GM19463 (cell line): Measurements from ENCODE around the gene TTC23L.
"Not testable (repeated sequence)": the region's sequence is repeated elsewhere in the genome, so short reads cannot be mapped to it uniquely, and the experiment has no call there.

Experiments
- ATAC-seq: cut with Tn5 transposase; IDR thresholded peaks from one replicate; pipeline ENCODE4 v1.9.1; 2021; ENCODE audit warnings: mild to moderate bottlenecking, moderate library complexity; ENCODE audit not compliant: unreplicated experiment

TTC23L gene

DNA sequence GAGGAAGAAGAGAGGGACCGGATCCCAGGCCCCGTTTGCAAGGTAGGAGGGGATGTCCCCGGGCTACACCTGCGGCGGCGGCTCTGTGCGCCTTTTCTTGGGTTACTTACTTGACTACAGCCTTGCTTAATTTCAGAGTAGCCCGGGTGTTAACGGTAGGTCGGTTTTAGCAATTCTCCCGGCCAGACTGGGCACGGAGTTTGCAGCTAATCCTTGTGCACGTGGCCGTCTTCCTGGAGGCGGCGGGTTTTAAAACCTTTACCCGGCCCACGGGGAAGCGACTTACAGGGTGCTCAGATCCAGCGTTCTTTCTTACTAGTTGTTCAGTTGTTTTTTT, 76.9 kb downstream of the TTC23L start:
- ATAC-seq: peak; percentile 5

DNA sequence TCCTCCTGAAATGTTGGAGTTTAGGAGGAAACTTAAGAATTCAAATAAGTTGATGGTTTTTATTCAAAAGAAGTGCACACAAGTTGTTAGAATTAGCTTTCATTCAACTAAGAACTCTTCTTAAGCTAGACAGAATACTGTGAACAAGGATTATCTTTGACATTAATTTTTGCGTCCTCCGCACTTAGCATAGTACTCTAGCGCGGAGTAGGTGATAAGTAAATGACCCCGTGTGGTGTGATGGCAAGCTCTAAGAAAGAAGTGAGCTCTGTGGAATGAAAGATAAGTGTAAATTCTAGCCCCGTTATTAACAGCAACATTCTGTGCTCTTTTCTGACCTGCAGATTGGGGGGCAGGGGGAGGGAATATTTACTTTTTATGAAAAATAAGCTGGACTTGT, 77.6 kb downstream of the TTC23L start:
- ATAC-seq: no peak

DNA sequence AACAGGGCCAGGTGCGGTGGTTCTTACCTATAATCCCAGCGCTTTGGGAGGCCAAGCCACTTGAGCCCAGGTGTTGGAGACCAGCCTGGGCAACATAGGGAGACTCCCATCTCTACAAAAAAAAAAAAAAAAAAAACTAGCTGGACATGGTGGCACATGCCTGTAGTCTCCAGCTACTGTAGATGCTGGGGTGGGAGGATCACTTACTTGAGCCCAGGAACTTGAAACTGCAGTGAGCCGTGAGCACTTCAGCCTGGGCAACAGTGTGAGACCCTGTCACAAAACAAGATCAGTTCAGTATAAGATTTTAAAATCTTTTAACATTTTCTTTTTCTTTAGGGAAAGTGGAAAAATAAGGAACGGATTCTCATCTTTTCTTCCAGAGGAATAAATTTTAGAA, 79.1 kb downstream of the TTC23L start:
- no peak for ATAC-seq

DNA sequence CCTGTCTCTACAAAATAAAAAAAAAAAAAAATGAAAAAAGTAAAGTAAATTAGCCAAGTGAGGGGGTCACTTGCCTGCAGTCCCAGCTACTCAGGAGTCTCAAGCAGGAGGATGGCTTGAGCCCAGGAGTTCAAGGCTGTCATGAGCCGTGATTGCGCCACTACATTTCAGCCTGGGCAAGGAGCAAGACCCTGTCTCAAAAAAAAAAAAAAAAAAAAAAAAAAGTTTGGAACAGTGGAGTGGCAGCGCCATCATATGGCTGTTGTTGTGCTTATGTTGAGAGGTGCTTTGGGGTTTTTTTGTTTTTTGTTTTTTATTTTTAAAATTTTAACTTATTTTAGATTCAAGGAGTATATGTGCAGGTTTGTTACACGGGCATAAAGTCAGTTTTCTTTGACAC, 80.1 kb downstream of the TTC23L start:
- no peak for ATAC-seq

DNA sequence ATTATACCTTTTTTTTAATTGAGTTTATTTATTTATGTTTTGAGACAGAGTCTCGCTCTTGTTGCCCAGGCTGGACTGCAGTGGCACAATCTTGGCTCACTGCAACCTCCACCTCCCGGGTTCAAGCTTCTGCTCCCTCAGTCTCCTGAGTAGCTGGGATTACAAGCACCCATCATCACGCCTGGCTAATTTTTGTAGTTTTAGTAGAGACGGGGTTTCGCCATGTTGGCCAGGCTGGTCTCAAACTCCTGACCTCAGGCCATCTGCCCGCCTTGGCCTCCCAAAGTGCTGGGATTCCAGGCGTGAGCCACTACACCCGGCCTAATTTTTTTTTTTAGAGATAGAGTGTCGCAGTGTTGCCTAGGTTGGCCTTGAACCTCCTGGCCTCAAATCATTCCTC, 84.3 kb downstream of the TTC23L start:
- ATAC-seq: not testable (repeated sequence)

DNA sequence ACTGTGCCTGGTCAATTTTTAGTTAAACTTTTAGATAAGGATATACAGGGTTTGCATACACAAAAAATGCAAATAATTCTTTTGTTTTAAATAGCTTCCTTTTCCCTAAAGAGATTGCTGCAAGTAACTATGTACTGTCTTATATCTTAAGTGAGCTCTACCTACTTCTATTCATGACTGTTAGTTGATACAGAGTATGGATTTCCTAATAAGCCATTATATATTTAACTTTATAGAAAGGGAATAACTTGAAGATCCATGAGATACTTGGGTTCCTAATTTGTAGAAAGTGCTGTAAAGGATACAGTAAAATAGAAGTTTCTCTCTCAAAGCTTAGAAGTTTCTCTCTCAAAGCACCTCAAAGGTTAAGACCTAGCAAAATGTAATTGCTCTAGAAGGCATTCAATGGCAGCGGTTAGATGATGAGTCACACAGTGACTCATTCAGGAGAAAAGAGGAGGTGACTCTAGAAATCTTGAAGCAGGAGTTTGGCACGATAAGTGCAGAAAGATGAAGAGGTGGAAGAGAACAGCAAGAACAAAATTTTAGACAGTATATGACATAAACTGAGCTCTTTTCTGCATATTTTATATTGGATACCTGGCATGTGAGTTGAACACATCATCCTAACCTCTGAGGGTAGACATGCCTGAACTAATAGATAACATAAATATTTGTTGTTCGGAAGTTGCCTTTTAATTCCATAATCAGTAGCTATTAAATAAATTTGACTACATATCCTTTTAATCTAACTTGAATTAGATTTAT, 84.9 kb downstream of the TTC23L start:
- ATAC-seq: peak; percentile 79

DNA sequence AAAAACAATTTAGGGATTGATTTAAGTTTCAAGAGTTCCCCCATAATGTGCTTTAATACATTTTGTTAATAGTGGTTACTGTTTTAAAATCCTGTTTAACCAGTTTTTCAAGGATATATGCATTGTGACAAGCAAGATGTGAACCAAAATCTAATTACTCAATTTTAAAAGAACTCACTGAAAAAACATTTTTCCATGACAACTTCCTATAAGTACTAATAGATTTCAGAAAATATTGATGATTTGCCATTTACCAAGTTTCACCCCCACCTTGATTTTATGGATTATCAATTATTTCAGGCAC, 85.5 kb downstream of the TTC23L start:
- ATAC-seq: no peak

DNA sequence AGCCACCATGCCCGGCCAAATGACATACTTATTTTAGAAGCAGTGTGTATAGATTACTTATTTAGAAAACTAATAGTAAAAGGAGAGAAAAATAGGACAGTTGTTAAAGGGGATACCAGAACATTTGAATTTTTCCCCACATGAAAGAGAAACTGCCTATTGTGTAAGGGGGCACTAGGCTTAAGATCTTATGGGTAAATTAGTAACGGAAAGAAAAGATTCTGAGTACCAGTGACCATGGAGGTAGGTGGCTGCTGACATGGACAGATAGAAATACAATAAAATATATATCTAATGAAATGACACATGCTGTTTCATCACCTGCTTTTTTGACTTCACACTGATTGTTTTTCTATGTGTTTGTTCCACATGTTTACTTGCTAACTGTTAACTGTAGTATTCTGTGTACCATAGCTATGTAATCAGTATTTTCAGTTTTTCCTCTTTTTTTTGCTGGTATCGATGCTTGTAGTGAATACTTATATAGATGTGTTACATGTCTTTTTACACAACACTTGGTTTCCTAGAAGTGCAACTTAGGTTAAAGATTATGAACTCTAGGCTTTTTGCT, 87.4 kb downstream of the TTC23L start:
- no peak for ATAC-seq

DNA sequence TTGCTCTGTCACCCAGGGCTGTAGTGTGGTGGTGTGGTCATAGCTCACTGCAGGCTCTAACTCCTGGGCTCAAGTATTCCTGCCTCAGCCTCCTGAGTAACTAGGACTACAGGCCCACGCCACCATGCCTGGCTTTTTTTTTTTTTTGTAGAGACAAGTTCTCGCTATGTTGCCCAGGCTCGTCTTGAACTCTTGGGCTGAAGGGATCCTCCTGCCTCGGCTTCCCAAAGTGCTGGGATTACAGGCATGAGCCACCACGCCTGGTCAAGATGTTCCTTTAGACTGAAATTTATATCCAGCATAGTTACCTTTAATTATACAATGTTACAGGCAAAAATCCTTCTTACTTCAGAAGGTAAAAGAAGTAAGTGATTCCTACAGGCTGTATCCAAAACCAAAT, 88.8 kb downstream of the TTC23L start:
- ATAC-seq: no peak

DNA sequence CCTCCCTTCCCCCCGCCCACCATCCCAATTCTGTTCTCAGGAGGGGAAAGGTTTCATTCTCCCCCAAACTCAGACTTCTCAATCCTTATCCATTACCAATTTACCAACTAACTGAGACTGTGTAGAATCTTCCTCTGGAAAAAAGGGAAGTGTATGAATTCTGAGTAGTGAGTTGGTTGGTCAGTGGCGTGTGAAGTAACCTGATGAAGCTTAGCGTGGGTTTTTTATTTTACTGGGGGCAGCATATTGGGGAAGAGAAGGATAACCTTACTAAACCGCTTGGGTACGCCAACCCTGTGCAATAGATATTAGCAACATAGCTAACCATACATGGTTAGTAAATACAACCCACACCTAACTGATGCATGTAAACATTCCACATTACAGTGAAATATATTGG, 89.3 kb downstream of the TTC23L start:
- ATAC-seq: no peak

DNA sequence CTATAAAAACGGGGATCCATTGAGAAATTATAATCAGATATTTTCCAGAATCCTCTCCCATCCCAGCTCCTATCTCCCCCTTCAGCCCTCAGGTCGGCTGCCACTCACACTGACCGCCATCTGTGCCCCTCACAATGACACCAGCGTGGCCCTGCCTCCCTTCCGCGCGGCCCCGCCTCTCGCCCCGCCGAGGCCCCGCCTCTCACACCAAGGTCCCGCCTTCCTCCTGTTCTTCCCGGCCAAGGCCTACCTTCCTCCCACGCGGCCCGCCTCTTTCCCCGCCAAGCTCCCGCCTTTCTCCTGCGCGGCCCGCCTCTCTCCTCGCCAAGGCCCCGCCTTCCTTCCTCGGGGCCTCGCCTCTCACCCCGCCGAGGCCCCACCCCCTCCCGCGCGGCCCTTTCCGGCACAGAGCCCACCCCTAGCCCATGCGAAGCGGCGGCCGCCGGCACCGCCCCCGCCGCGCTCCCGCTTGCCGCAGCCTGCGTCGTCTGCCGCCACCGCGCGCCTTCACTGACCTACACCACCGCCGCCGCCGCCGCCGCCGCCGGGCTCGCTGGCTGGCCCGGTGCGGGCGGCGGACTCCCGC, 90.3 kb downstream of the TTC23L start, which contains the start of gene DNAJC21:
TSS of gene DNAJC21 (plus strand) at position 426 of the 586 bp plus-strand sequence. CDS start 261 bp downstream, outside the sequence.
- ATAC-seq: peak; percentile 76

DNA sequence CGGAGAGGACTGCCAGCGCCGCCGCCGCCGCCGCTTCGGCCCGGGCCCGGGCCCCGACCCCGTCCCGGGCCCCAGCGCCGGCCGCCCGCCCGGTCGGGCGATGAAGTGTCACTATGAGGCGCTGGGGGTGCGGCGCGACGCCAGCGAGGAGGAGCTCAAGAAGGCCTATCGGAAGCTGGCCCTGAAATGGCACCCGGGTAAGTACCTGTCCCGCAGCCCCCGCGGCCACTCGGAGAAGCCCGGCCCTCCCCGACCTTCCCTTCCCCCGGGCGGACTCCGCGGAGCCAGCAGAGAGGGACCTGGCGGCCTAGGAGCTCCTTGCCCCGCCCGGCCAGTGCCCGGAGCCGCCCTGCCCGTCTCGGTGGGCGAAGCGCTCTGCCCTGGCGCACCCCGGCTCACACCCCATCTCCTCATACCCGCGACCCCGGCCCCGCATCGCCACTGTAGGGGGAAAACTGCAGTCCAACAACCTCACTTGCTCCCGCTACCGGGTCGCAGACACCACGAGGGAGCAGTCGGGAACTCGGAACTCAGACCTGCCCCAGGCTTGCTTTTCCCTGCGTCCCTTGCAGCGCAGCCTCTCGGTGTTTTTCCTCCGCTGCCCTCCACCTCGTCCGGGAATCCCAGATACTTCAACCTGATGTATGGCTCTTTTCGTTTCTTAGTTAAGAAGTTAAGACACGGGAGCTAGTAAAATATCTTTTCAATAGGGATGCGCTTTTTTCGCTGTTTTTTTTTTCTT, 90.9 kb downstream of the TTC23L start:
- ATAC-seq: peak; percentile 65

DNA sequence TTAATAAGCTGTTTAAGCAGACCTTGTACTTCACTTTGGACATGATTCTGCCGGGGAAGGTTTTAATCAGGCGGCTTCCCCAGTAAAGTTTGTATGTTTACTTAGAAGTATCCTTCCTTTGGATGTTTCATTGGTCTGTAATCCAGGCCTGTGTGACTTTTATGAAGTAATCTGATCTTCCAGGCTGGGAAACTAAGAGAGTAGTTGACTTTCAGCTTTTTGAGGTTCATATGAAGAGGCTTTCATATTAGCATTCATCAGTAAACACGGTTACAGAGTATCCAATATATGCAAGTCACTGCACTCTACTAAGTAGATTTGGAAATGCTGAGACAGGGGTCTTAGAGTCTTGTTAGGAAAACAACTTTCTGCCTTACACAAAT, 91.5 kb downstream of the TTC23L start:
- ATAC-seq: no peak

DNA sequence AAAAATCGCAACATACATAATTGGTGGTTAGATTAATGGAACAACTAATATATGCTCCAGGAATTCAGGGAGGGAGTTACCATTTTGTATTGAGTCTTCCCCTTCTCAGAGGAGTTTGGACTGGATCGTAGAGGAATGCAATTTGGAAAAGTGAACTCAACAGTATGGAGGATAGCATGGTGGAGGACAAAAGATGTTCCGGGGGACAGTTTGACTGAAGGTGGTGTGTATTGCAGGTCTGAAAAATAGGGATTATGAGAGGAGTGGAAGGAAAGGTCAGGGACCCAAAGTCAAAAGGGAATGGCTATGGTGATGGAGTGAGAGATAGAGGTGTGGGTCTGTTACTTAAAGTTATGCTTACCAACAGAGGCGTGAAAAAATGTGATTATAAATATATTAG, 91.9 kb downstream of the TTC23L start:
- no peak for ATAC-seq

DNA sequence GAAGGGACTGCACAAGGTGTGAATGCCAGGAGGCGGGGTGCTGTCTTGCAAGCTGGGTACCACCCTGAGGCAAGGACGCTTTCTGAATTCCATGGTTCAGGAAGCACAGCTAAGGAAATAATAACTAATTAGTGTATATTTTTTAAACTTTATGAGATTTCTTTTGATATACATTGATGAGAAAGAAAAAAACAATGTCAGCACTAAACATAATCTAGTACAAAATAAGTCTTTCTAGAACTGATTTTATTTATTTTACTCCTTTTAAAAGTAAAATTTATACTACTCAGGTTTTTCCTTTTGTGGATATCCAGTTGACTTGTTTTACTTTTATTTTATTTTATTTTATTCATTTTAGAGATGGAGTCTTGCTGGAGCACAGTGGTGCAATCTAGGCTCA, 94.0 kb downstream of the TTC23L start:
- ATAC-seq: no peak

DNA sequence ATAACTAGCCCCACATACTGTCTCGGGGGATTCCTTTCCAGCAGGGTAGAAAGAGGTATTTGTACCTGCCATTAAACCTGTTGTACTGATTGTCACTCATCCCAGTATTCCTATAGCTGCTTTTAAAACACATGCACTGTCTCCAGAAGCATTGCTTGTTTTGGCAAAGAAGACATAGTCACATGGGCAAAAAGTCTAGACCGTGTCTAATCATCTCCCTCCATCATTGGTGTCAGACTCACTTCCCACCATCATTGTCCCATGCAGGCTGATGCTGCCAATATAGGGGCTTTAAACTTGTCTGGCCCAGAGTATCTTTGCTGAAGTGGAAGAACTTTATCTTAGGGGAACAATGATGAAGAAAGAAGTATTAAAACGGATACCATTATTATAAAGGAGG, 103.0 kb downstream of the TTC23L start:
- ATAC-seq: no peak

DNA sequence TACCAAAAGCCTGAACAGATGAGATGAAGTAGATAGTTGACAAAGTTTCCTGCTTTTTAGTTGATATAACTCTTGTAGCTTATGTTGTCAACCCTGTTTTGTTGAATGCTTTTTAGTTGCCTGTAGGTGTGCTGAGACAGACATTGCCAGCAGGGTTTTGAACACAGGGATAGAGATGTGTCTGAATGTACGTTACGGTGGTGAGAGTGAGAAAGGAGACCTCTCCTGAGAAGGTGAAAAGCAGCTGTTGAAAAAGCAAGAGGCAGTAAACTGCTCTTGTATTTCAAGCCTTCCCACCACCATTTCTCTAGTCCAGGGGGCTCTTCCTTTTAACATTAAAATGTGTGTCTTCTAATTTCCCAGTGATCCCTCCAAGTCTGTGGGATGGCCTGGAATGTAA, 105.1 kb downstream of the TTC23L start:
- ATAC-seq: no peak

DNA sequence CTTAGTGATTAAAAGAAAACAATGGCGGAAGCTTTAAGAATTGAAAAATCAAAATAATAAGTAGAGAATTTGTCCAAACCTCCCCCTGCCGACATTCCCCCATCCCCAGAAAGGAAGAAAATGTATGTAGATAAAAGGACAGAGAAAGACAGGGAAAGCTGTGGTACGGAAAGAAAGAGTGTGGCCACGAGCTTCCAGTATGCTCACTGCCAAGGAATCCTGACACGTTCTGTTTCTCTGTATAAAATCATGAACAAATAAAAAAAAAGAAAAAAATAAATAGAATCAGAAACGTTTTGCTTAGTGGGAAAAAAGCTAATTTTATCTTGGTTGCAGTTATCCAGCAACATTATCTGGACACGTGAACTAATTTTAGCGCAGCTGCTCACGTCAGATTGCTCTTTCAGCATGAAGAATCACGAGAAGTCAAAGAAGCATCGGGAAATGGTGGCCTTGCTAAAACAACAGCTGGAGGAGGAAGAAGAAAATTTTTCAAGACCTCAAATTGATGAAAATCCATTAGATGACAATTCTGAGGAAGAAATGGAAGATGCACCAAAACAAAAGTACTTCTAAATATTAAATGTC, 105.6 kb downstream of the TTC23L start:
- ATAC-seq: no peak
